Calu3 (cell line): ENCODE measurements around the gene PSMG3. TPM values are rescaled to one million over a fixed set of nuclear protein-coding genes. Genes with fewer than 3 reads are reported as not detected.
A peak's percentile ranks its signal among the peaks of the same experiment; 100 is the strongest.

ENCODE experiments used
- BruUV-seq: library from RNA; stranded (reverse); fragments of 400-500 nt; replicated peaks from 2 replicates; lab custom pipeline; 2021; lab: Mats Ljungman, UMichigan
- CTCF ChIA-PET: fragments of 300-600 bp; sonication (Branson Sonifier 250); formaldehyde crosslinking; loops from one replicate; lab custom pipeline; 2022; ENCODE audit warnings: antibody characterized with exemption; lab: Charles Lee
- DNase-seq: peaks from one replicate; pipeline ENCODE4 v3.0.0; 2022
- H3K27ac Mint-ChIP-seq: one replicate; pipeline ENCODE4 v1.8.0; 2022; ENCODE audit warnings: mixed read lengths; ENCODE audit not compliant: unreplicated experiment
- H3K27me3 Mint-ChIP-seq: one replicate; pipeline ENCODE4 v1.8.0; 2022; ENCODE audit warnings: mixed read lengths; ENCODE audit not compliant: unreplicated experiment
- H3K36me3 Mint-ChIP-seq: one replicate; pipeline ENCODE4 v1.8.0; 2022; ENCODE audit warnings: mild to moderate bottlenecking, moderate library complexity, mixed read lengths; ENCODE audit not compliant: insufficient read depth, unreplicated experiment
- H3K4me1 Mint-ChIP-seq: one replicate; pipeline ENCODE4 v1.8.0; 2022; ENCODE audit warnings: mild to moderate bottlenecking, low read depth, mixed read lengths; ENCODE audit not compliant: unreplicated experiment
- H3K4me3 Mint-ChIP-seq: one replicate; pipeline ENCODE4 v1.8.0; 2022; ENCODE audit warnings: mild to moderate bottlenecking, low read depth, moderate library complexity, mixed read lengths; ENCODE audit not compliant: unreplicated experiment
- H3K9me3 Mint-ChIP-seq: one replicate; pipeline ENCODE4 v1.8.0; 2022; ENCODE audit warnings: low read depth, mixed read lengths; ENCODE audit not compliant: unreplicated experiment
- intact Hi-C: fragments of 100-400 bp; cut with micrococcal nuclease; formaldehyde crosslinking; loops from one replicate; pipeline ENCODE4 v1.10.0; 2022; ENCODE audit not compliant: unreplicated experiment
- total RNA-seq: library from RNA; stranded (reverse); gene quantifications from 2 replicates; pipeline ENCODE4 v1.2.3, GENCODE V29; 2022
- TF ChIP-seq, protein P1 (sequence below): fragments of 200-600 bp; IDR thresholded peaks from one replicate; pipeline ENCODE4 v1.8.0; 2022; ENCODE audit warnings: antibody characterized with exemption; ENCODE audit not compliant: unreplicated experiment

Gene PSMG3
- total RNA-seq, 1 experiment from 2014 or later: 64.0 TPM

DNA sequence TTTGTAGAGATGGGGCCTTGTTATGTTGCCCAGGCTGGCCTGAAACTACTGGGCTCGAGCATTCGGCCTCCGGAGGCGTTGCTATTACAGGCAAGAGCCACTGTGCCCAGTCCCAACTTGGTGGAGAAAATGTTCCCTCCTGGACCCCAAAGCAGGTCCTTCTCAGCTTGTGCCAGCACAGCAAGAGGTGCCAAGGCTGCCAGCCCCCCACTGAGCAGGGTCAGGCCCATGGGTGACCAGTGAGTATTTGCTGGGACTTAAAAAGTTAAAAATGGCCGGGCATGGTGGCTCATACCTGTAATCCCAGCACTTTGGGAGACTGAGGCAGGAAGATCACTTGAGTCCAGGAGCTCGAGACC, 34.8 kb downstream of the PSMG3 start:
- peaks cover 94% of the 10 kb centered on the region for H3K36me3 Mint-ChIP-seq
- CTCF ChIA-PET: interaction anchor here (0.6 kb wide), 1 partner anchor 21 kb away, joined by 6 read pairs; the partner anchor contains the start of gene TMEM184A
- BruUV-seq: no TSS peak
- intact Hi-C loops: no loop called here
- no peaks in the 10 kb centered on the region for H3K27me3 Mint-ChIP-seq
- no peaks in the 10 kb centered on the region for H3K9me3 Mint-ChIP-seq
- H3K27ac Mint-ChIP-seq: peak overlapping the region; percentile 89
- TF ChIP-seq, protein P1, sequence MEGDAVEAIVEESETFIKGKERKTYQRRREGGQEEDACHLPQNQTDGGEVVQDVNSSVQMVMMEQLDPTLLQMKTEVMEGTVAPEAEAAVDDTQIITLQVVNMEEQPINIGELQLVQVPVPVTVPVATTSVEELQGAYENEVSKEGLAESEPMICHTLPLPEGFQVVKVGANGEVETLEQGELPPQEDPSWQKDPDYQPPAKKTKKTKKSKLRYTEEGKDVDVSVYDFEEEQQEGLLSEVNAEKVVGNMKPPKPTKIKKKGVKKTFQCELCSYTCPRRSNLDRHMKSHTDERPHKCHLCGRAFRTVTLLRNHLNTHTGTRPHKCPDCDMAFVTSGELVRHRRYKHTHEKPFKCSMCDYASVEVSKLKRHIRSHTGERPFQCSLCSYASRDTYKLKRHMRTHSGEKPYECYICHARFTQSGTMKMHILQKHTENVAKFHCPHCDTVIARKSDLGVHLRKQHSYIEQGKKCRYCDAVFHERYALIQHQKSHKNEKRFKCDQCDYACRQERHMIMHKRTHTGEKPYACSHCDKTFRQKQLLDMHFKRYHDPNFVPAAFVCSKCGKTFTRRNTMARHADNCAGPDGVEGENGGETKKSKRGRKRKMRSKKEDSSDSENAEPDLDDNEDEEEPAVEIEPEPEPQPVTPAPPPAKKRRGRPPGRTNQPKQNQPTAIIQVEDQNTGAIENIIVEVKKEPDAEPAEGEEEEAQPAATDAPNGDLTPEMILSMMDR: no peak
- DNase-seq: no peak
- H3K4me1 Mint-ChIP-seq: peaks cover 53% of the 10 kb centered on the region
- H3K4me3 Mint-ChIP-seq: peak overlapping the region; percentile 96

DNA sequence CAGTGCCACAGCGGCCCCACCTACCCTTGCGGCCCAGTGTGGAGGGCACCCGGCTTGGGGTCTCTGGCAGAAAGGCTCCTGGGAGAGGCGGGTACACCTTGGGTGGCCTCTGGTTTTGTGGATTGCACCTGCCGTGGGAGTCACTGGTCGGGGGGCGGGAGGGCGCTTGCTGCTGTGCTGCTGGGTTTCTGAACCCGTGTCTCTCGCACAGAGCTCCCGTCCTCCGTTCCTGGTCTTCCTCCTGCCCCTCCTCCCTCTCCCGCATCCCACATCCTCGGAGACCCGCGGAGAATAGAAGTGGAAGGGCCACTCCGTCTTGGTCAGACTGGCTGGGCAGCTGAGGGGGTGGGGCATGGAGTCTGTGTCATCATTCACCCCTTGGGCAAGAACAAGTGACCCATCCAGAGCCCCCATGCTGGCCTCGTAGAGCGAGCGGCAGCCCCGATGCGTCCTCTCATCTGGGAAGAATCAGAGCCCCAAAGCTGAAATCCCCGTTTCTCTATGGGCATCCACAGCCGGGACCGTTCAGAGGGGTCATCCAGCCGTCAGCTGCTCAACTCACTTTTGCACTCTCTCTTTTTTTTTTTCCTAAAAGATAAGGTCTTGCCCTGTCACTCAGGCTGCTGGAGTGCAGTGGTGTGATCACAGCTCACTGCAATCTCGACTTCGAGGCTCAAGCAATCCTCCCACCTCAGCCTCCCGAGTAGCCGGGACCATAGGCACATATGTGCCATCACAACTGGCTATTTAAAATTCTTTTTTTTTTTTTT, 35.3 kb downstream of the PSMG3 start:
- BruUV-seq: TSS peak; percentile 0
- CTCF ChIA-PET: interaction anchor here (0.6 to 3.4 kb wide), 4 partner anchors 22 to 77 kb away, joined by 3 to 16 read pairs (median 4); partner anchors contain the start of gene TMEM184A
- H3K4me3 Mint-ChIP-seq: peak overlapping the region; percentile 96
- no peaks in the 10 kb centered on the region for H3K9me3 Mint-ChIP-seq
- TF ChIP-seq, protein P1: no peak
- H3K4me1 Mint-ChIP-seq: peaks cover 53% of the 10 kb centered on the region
- H3K27ac Mint-ChIP-seq: peak overlapping the region; percentile 89
- H3K36me3 Mint-ChIP-seq: peaks cover 92% of the 10 kb centered on the region
- intact Hi-C loops: no loop called here
- no peaks in the 10 kb centered on the region for H3K27me3 Mint-ChIP-seq
- DNase-seq: no peak

DNA sequence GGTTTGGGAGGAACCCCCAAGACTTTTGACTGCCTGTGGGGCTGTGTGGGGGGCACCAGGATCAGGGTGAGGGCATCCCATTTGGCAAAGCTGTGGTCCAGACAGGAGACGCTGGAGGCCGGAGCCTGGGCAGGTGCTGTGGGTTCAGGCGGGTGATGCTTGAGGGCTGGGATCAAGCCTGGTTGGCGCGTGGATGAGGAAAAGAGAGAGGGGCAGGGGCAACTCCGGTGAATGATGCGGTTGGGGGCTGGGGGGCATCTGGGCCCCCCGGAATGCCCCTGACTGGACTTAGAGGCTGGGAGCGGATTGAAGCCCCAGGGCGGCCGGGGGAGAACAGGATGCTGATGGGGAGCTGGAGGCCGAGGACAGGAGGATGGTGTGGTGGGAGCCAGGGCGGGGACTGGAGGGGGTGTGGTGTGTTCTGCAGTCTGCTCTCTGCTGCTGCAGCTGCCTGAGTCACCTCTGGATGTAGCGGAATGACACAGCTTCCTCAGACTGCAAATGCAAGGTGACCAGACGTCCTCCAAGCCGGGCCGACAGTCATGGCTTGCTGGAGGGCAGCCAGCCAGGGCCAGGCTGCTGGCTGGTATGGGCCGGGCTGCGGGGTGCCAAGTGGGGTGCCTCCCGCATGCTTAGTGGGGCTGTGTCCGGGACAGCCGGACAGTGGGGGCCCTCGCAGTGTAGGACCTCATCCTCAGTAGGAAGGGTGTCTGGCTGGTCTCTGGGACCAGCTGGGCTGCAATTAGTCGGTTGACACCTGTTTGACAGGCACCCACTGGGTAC, 36.1 kb downstream of the PSMG3 start:
- TF ChIP-seq, protein P1: no peak
- Mint-ChIP-seq H3K27ac (peak overlapping the region; percentile 89), H3K4me3 (peak overlapping the region; percentile 96), H3K4me1 (peaks cover 53% of the 10 kb centered on the region), H3K36me3 (peaks cover 92% of the 10 kb centered on the region), H3K9me3 (no peaks in the 10 kb centered on the region), H3K27me3 (no peaks in the 10 kb centered on the region)
- CTCF ChIA-PET: interaction anchor here (0.8 to 3.4 kb wide), 5 partner anchors 10 to 76 kb away, joined by 3 to 16 read pairs (median 3); partner anchors contain the start of gene TMEM184A
- peak; percentile 82 for DNase-seq
- no TSS peak for BruUV-seq
- intact Hi-C loops: loop anchor here (2.0 kb wide), 1 partner anchor 23 kb away; the partner anchor contains the start of gene TMEM184A

DNA sequence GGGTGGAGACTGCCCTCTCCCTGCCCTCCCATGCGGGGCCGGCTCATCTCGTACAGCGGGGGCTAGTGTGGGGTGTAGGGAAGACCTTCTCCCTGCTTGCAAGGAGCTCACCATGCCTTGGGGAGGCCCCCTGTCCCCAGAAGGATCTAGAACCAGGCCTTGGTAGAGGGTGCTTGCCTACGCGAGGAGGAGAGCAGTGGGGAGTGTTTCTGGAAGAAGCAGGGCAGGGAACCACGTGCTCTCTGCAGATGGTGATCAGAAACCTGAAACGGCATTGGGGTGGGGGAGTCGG, 36.6 kb downstream of the PSMG3 start:
- peak overlapping the region; percentile 89 for H3K27ac Mint-ChIP-seq
- H3K36me3 Mint-ChIP-seq: peaks cover 89% of the 10 kb centered on the region
- H3K4me1 Mint-ChIP-seq: peaks cover 52% of the 10 kb centered on the region
- peak overlapping the region; percentile 96 for H3K4me3 Mint-ChIP-seq
- H3K27me3 Mint-ChIP-seq: no peaks in the 10 kb centered on the region
- BruUV-seq: no TSS peak
- intact Hi-C loops: loop anchor here (2.0 kb wide), 1 partner anchor 24 kb away; the partner anchor contains the start of gene TMEM184A
- no peak for DNase-seq
- no peaks in the 10 kb centered on the region for H3K9me3 Mint-ChIP-seq
- CTCF ChIA-PET: interaction anchor here (0.8 to 3.4 kb wide), 5 partner anchors 10 to 76 kb away, joined by 3 to 16 read pairs (median 3); partner anchors contain the start of gene TMEM184A
- TF ChIP-seq, protein P1: no peak
